Measurements from ENCODE around the gene PLD6. TPM values are rescaled to one million over a fixed set of nuclear protein-coding genes. Genes with fewer than 3 reads are reported as not detected.
A peak's percentile ranks its signal among the peaks of the same experiment; 100 is the strongest.

The PLD6 gene
- total RNA-seq, 1 donor from 2014 or later, result 0.55 TPM

- TF ChIP-seq, protein P1, sequence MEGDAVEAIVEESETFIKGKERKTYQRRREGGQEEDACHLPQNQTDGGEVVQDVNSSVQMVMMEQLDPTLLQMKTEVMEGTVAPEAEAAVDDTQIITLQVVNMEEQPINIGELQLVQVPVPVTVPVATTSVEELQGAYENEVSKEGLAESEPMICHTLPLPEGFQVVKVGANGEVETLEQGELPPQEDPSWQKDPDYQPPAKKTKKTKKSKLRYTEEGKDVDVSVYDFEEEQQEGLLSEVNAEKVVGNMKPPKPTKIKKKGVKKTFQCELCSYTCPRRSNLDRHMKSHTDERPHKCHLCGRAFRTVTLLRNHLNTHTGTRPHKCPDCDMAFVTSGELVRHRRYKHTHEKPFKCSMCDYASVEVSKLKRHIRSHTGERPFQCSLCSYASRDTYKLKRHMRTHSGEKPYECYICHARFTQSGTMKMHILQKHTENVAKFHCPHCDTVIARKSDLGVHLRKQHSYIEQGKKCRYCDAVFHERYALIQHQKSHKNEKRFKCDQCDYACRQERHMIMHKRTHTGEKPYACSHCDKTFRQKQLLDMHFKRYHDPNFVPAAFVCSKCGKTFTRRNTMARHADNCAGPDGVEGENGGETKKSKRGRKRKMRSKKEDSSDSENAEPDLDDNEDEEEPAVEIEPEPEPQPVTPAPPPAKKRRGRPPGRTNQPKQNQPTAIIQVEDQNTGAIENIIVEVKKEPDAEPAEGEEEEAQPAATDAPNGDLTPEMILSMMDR (IDR thresholded peaks at IDR 0.05), result no peak
- Mint-ChIP-seq H3K27ac (ENCODE audit: unreplicated experiment) (no peak overlapping the region), H3K4me3 (ENCODE audit: unreplicated experiment) (no peak overlapping the region), H3K27me3 (ENCODE audit: low read depth) (no peaks in the 10 kb centered on the region), H3K4me1 (ENCODE audit: low read depth) (peaks cover 37% of the 10 kb centered on the region), H3K9me3 (ENCODE audit: low read depth) (no peaks in the 10 kb centered on the region), H3K36me3 (ENCODE audit: low read depth) (peaks cover 47% of the 10 kb centered on the region)
- no peak for DNase-seq (ENCODE audit: low spot score)
Measured at GRCh38 chr17:17153071-17153470, 53.1 kb downstream of the PLD6 start.

DNA sequence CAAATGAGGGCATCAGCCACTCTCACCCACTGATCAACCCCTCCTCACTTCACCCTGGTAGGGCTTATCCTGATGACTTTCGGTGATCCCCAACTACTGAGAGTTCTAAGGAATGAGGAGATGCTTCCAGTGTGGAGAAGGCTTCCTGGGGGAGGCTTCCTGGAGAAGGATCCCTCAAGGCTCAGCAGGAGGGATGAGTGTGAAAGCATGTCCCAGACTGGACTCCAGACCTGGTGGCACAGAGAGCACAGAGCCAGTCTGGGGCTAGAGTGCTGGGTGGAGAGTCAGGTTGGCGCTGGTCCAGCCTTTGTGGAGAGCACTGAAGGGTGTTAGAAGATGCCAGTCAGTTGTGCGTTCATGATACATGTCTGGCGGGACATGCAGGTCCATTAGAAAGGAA, 53.7 kb downstream of the PLD6 start:
- TF ChIP-seq, protein P1 (IDR thresholded peaks at IDR 0.05), result no peak
- H3K4me3 Mint-ChIP-seq (ENCODE audit: unreplicated experiment), result no peak overlapping the region
- no peak for DNase-seq (ENCODE audit: low spot score)
- no peaks in the 10 kb centered on the region for H3K27me3 Mint-ChIP-seq (ENCODE audit: low read depth)
- H3K9me3 Mint-ChIP-seq (ENCODE audit: low read depth), result no peaks in the 10 kb centered on the region
- H3K4me1 Mint-ChIP-seq (ENCODE audit: low read depth), result peaks cover 37% of the 10 kb centered on the region
- H3K27ac Mint-ChIP-seq (ENCODE audit: unreplicated experiment), result peak overlapping the region; percentile 97
- H3K36me3 Mint-ChIP-seq (ENCODE audit: low read depth), result peaks cover 52% of the 10 kb centered on the region

GRCh38 chr17:17151962-17152361, 54.2 kb downstream of the PLD6 start:
- H3K9me3 Mint-ChIP-seq (ENCODE audit: low read depth), result no peaks in the 10 kb centered on the region
- no peaks in the 10 kb centered on the region for H3K27me3 Mint-ChIP-seq (ENCODE audit: low read depth)
- peaks cover 54% of the 10 kb centered on the region for H3K36me3 Mint-ChIP-seq (ENCODE audit: low read depth)
- no peak for DNase-seq (ENCODE audit: low spot score)
- peak overlapping the region; percentile 97 for H3K27ac Mint-ChIP-seq (ENCODE audit: unreplicated experiment)
- H3K4me1 Mint-ChIP-seq (ENCODE audit: low read depth), result peaks cover 37% of the 10 kb centered on the region
- peak overlapping the region; percentile 18 for H3K4me3 Mint-ChIP-seq (ENCODE audit: unreplicated experiment)
- TF ChIP-seq, protein P1 (IDR thresholded peaks at IDR 0.05), result no peak

GRCh38 chr17:17151541-17151940, 54.6 kb downstream of the PLD6 start:
- H3K36me3 Mint-ChIP-seq (ENCODE audit: low read depth), result peaks cover 54% of the 10 kb centered on the region
- no peak for DNase-seq (ENCODE audit: low spot score)
- H3K9me3 Mint-ChIP-seq (ENCODE audit: low read depth), result no peaks in the 10 kb centered on the region
- H3K4me3 Mint-ChIP-seq (ENCODE audit: unreplicated experiment), result peak overlapping the region; percentile 18
- no peaks in the 10 kb centered on the region for H3K27me3 Mint-ChIP-seq (ENCODE audit: low read depth)
- TF ChIP-seq, protein P1 (IDR thresholded peaks at IDR 0.05), result no peak
- peaks cover 37% of the 10 kb centered on the region for H3K4me1 Mint-ChIP-seq (ENCODE audit: low read depth)
- H3K27ac Mint-ChIP-seq (ENCODE audit: unreplicated experiment), result peak overlapping the region; percentile 97

- TF ChIP-seq, protein P1 (IDR thresholded peaks at IDR 0.05), result no peak
- H3K27ac Mint-ChIP-seq (ENCODE audit: unreplicated experiment), result peak overlapping the region; percentile 97
- no peaks in the 10 kb centered on the region for H3K27me3 Mint-ChIP-seq (ENCODE audit: low read depth)
- peaks cover 53% of the 10 kb centered on the region for H3K36me3 Mint-ChIP-seq (ENCODE audit: low read depth)
- peaks cover 37% of the 10 kb centered on the region for H3K4me1 Mint-ChIP-seq (ENCODE audit: low read depth)
- H3K9me3 Mint-ChIP-seq (ENCODE audit: low read depth), result no peaks in the 10 kb centered on the region
- no peak overlapping the region for H3K4me3 Mint-ChIP-seq (ENCODE audit: unreplicated experiment)
- DNase-seq (ENCODE audit: low spot score), result no peak
Measured at GRCh38 chr17:17151055-17151454, 55.1 kb downstream of the PLD6 start.

Other genes starting within 250 kb of the PLD6 start
- not detected in 3 replicates for gene TNFRSF13B, start 234.2 kb downstream of the PLD6 start, total RNA-seq
- gene MPRIP, start 163.9 kb downstream of the PLD6 start, total RNA-seq, result 197 to 352 TPM (median 345 TPM) in 3 replicates
- 59.0 to 73.1 TPM (median 71.2 TPM) in 3 replicates for gene FLCN, start 30.8 kb upstream of the PLD6 start, total RNA-seq
- 50.9 to 69.0 TPM (median 55.8 TPM) in 3 replicates for gene COPS3, start 74.9 kb upstream of the PLD6 start, total RNA-seq
- gene NT5M, start 97.0 kb upstream of the PLD6 start, total RNA-seq, result 3.5 to 4.0 TPM (median 4.0 TPM) in 3 replicates